Mesendoderm (in vitro differentiated cells): Measurements from ENCODE around the gene GTF2IRD2.
"Not testable (repeated sequence)": the region's sequence is repeated elsewhere in the genome, so short reads cannot be mapped to it uniquely, and the experiment has no call there.

Experiments
- DNase-seq: peaks from one replicate; pipeline ENCODE4 v3.0.0; 2013
- H2AK5ac ChIP-seq: 2 replicates; pipeline ENCODE4 v1.6.1; 2013; ENCODE audit warnings: low read length, inconsistent platforms
- H2BK120ac ChIP-seq: 2 replicates; pipeline ENCODE4 v1.6.1; 2013; ENCODE audit warnings: low read depth, mild to moderate bottlenecking, low read length, moderate library complexity, mixed read lengths
- H2BK15ac ChIP-seq: replicated peaks from 2 replicates; pipeline ENCODE4 v1.6.1; 2013; ENCODE audit warnings: low read depth, mild to moderate bottlenecking, moderate library complexity
- H2BK5ac ChIP-seq: 2 replicates; pipeline ENCODE4 v1.6.1; 2013; ENCODE audit warnings: low read length, inconsistent platforms
- H3K18ac ChIP-seq: 2 replicates; pipeline ENCODE4 v1.6.1; 2013; ENCODE audit warnings: mild to moderate bottlenecking, low read length, mixed read lengths
- H3K23ac ChIP-seq: one replicate; pipeline ENCODE4 v1.6.1; 2013; ENCODE audit warnings: low read length
- H3K27ac ChIP-seq: 2 replicates; pipeline ENCODE4 v1.5.1; 2013; ENCODE audit warnings: low read depth, mild to moderate bottlenecking, inconsistent platforms, low read length, moderate library complexity
- H3K27me3 ChIP-seq: 2 replicates; pipeline ENCODE4 v1.6.1; 2013; ENCODE audit warnings: low read length, control low read depth, mild to moderate bottlenecking, inconsistent platforms; ENCODE audit not compliant: insufficient read depth, poor library complexity
- H3K36me3 ChIP-seq: 2 replicates; pipeline ENCODE4 v1.6.1; 2013; ENCODE audit warnings: low read length, inconsistent platforms; ENCODE audit not compliant: control insufficient read depth, insufficient read depth
- H3K4ac ChIP-seq: one replicate; pipeline ENCODE4 v1.6.1; 2013; ENCODE audit warnings: low read depth, mild to moderate bottlenecking, low read length, moderate library complexity
- H3K4me1 ChIP-seq: 2 replicates; pipeline ENCODE4 v1.6.1; 2013; ENCODE audit warnings: low read depth, low read length, inconsistent platforms; ENCODE audit not compliant: control insufficient read depth
- H3K4me2 ChIP-seq: 2 replicates; pipeline ENCODE4 v1.6.1; 2013; ENCODE audit warnings: low read length
- H3K4me3 ChIP-seq: 2 replicates; pipeline ENCODE4 v1.5.1; 2013; ENCODE audit warnings: mild to moderate bottlenecking, low read length
- H3K56ac ChIP-seq: one replicate; pipeline ENCODE4 v1.6.1; 2013; ENCODE audit warnings: low read length
- H3K79me1 ChIP-seq: 2 replicates; pipeline ENCODE4 v1.6.1; 2013; ENCODE audit warnings: low read length, inconsistent platforms
- H3K79me2 ChIP-seq: 2 replicates; pipeline ENCODE4 v1.6.1; 2013; ENCODE audit warnings: mild to moderate bottlenecking, low read length; ENCODE audit not compliant: control insufficient read depth, insufficient read depth
- H3K9ac ChIP-seq: 2 replicates; pipeline ENCODE4 v1.6.1; 2013; ENCODE audit warnings: low read length, inconsistent platforms
- H4K5ac ChIP-seq: one replicate; pipeline ENCODE4 v1.6.1; 2013; ENCODE audit warnings: low read length
- H4K8ac ChIP-seq: one replicate; pipeline ENCODE4 v1.6.1; 2013; ENCODE audit warnings: low read depth, mild to moderate bottlenecking, control low read depth, low read length, moderate library complexity
- WGBS: extraction: QIAGEN DNeasy Blood & Tissue Kit; methylation state at CpG from one replicate; pipeline ENCODE4 v1.1.7; 2013; ENCODE audit warnings: low lambda C conversion rate, missing lambda C conversion rate; ENCODE audit not compliant: insufficient coverage; ENCODE audit errors: extremely low coverage; 5-methylcytosine and 5-hydroxymethylcytosine counted together

Gene GTF2IRD2

GRCh38 chr7:74874748-74875512, 23.5 kb upstream of the GTF2IRD2 start:
- not testable (repeated sequence) for H3K4me3 ChIP-seq, H3K4ac ChIP-seq, DNase-seq, H3K79me1 ChIP-seq, H3K4me2 ChIP-seq, H4K5ac ChIP-seq, H3K56ac ChIP-seq, H3K36me3 ChIP-seq, H3K18ac ChIP-seq, H3K79me2 ChIP-seq, H2BK15ac ChIP-seq, H3K27me3 ChIP-seq, H2BK120ac ChIP-seq, H3K9ac ChIP-seq, H3K23ac ChIP-seq, H3K27ac ChIP-seq, H3K4me1 ChIP-seq, H2BK5ac ChIP-seq, H4K8ac ChIP-seq, H2AK5ac ChIP-seq
- WGBS, result no CpG with 5 or more reads among the region's 20 CpGs

- no CpG with 5 or more reads among the region's 10 CpGs for WGBS
- not testable (repeated sequence) for H4K5ac ChIP-seq, H2BK5ac ChIP-seq, H3K27me3 ChIP-seq, H2BK15ac ChIP-seq, H2AK5ac ChIP-seq, H3K36me3 ChIP-seq, H2BK120ac ChIP-seq, H3K27ac ChIP-seq, H3K23ac ChIP-seq, H3K9ac ChIP-seq, DNase-seq, H4K8ac ChIP-seq, H3K56ac ChIP-seq, H3K4ac ChIP-seq, H3K4me2 ChIP-seq, H3K79me1 ChIP-seq, H3K18ac ChIP-seq, H3K4me1 ChIP-seq, H3K79me2 ChIP-seq, H3K4me3 ChIP-seq
These were observed 22.8 kb upstream of the GTF2IRD2 start for GRCh38 chr7:74874104-74874747.

GRCh38 chr7:74872542-74872941, 21.1 kb upstream of the GTF2IRD2 start:
- H3K56ac ChIP-seq, DNase-seq, H3K4me2 ChIP-seq, H3K36me3 ChIP-seq, H3K27ac ChIP-seq, H2BK120ac ChIP-seq, H3K4ac ChIP-seq, H3K4me3 ChIP-seq, H3K9ac ChIP-seq, H3K79me2 ChIP-seq, H2AK5ac ChIP-seq, H2BK5ac ChIP-seq, H2BK15ac ChIP-seq, H3K23ac ChIP-seq, H3K79me1 ChIP-seq, H3K27me3 ChIP-seq, H4K8ac ChIP-seq, H3K18ac ChIP-seq, H4K5ac ChIP-seq, H3K4me1 ChIP-seq: not testable (repeated sequence)
- no CpG with 5 or more reads among the region's 9 CpGs for WGBS

GRCh38 chr7:74865777-74866176, 14.4 kb upstream of the GTF2IRD2 start:
- no CpG with 5 or more reads among the region's 8 CpGs for WGBS
- not testable (repeated sequence) for H3K4me1 ChIP-seq

GRCh38 chr7:74849853-74850252, 1.6 kb downstream of the GTF2IRD2 start:
- H2BK15ac ChIP-seq, result not testable (repeated sequence)

More at GRCh38 chr7:74865777-74866176, 14.4 kb upstream of the GTF2IRD2 start:
- not testable (repeated sequence) for H2BK15ac ChIP-seq, H2BK5ac ChIP-seq, H4K8ac ChIP-seq, H2BK120ac ChIP-seq, H3K36me3 ChIP-seq, H3K56ac ChIP-seq, H3K23ac ChIP-seq, H3K27me3 ChIP-seq, H3K4me3 ChIP-seq, H3K4ac ChIP-seq, H3K4me2 ChIP-seq, H3K79me1 ChIP-seq, H3K79me2 ChIP-seq, H3K18ac ChIP-seq, H2AK5ac ChIP-seq, H3K9ac ChIP-seq, H4K5ac ChIP-seq, H3K27ac ChIP-seq, DNase-seq

More at GRCh38 chr7:74849853-74850252, 1.6 kb downstream of the GTF2IRD2 start:
- not testable (repeated sequence) for H3K4ac ChIP-seq, H3K23ac ChIP-seq, H3K18ac ChIP-seq, DNase-seq, H4K8ac ChIP-seq, H3K4me2 ChIP-seq, H3K36me3 ChIP-seq, H3K4me1 ChIP-seq, H3K79me2 ChIP-seq, H4K5ac ChIP-seq, H3K56ac ChIP-seq, H3K27ac ChIP-seq, H2AK5ac ChIP-seq, H3K4me3 ChIP-seq, H3K27me3 ChIP-seq, H2BK5ac ChIP-seq, H3K79me1 ChIP-seq, H3K9ac ChIP-seq, H2BK120ac ChIP-seq
- WGBS, result no CpG with 5 or more reads among the region's 12 CpGs
